ENCODE results near the gene DNASE1L2.

The DNASE1L2 gene

GRCh38 chr16:2271848-2272461 is 35.7 kb downstream of the DNASE1L2 start:
- DNase-seq = no peak

- no peak for DNase-seq
These were observed 37.2 kb downstream of the DNASE1L2 start for GRCh38 chr16:2273484-2273883.

- no peak for DNase-seq
These were observed 37.7 kb downstream of the DNASE1L2 start for GRCh38 chr16:2273931-2274330.

- DNase-seq = no peak
These were observed 39.5 kb downstream of the DNASE1L2 start for GRCh38 chr16:2275476-2276367.

GRCh38 chr16:2276368-2277195 is 40.3 kb downstream of the DNASE1L2 start:
- DNase-seq = no peak

- DNase-seq = no peak
These were observed 41.4 kb downstream of the DNASE1L2 start for GRCh38 chr16:2277466-2278271.

GRCh38 chr16:2278272-2278608 is 42.0 kb downstream of the DNASE1L2 start:
- no peak for DNase-seq

GRCh38 chr16:2278956-2279800 is 42.9 kb downstream of the DNASE1L2 start:
- no peak for DNase-seq

- no peak for DNase-seq
These were observed 44.2 kb downstream of the DNASE1L2 start for GRCh38 chr16:2280461-2280860.

GRCh38 chr16:2280981-2281542 is 44.8 kb downstream of the DNASE1L2 start:
- no peak for DNase-seq

GRCh38 chr16:2282262-2282661 is 46.0 kb downstream of the DNASE1L2 start:
- no peak for DNase-seq

- no peak for DNase-seq
These were observed 46.8 kb downstream of the DNASE1L2 start for GRCh38 chr16:2282866-2283555.

- DNase-seq = no peak
These were observed 47.9 kb downstream of the DNASE1L2 start for GRCh38 chr16:2284001-2284770.

GRCh38 chr16:2284797-2285576 is 48.7 kb downstream of the DNASE1L2 start:
- no peak for DNase-seq

GRCh38 chr16:2285731-2286191 is 49.5 kb downstream of the DNASE1L2 start:
- DNase-seq = no peak

GRCh38 chr16:2286550-2286949 is 50.3 kb downstream of the DNASE1L2 start:
- DNase-seq = no peak

GRCh38 chr16:2287916-2288547 is 51.8 kb downstream of the DNASE1L2 start:
- DNase-seq = no peak

All from CD4-positive, alpha-beta T cell treated with Interleukin-17A for 1 hour (primary cell).